GM12874 (cell line): ENCODE data around the gene GLIS1.

Experiments
- CTCF ChIP-seq: IDR thresholded peaks from 2 replicates; pipeline ENCODE4 v1.5.1; 2011; ENCODE audit warnings: low read depth, mild to moderate bottlenecking, control low read depth, low read length, moderate library complexity; ENCODE audit not compliant: insufficient read depth

Gene GLIS1

GRCh38 chr1:53547231-53547790 lies 191.7 kb downstream of the GLIS1 start:
- TF ChIP-seq CTCF, result no peak

- no peak for TF ChIP-seq CTCF
Observed at GRCh38 chr1:53546409-53547155, 192.4 kb downstream of the GLIS1 start.

- TF ChIP-seq CTCF, result no peak
Observed at GRCh38 chr1:53545663-53546408, 193.1 kb downstream of the GLIS1 start.

- no peak for TF ChIP-seq CTCF
Observed at GRCh38 chr1:53544728-53545515, 194.0 kb downstream of the GLIS1 start.

GRCh38 chr1:53543778-53544695 lies 194.9 kb downstream of the GLIS1 start:
- no peak for TF ChIP-seq CTCF

- no peak for TF ChIP-seq CTCF
Observed at GRCh38 chr1:53543130-53543777, 195.7 kb downstream of the GLIS1 start.
